SK-N-SH (cell line): ENCODE data around the gene RNF130. TPM values are rescaled to one million over a fixed set of nuclear protein-coding genes. Genes with fewer than 3 reads are reported as not detected.

Source experiments
- CTCF ChIA-PET: fragments of 300-600, 350-600 bp; formaldehyde crosslinking; extraction: SDS; loops from one replicate; lab custom pipeline; 2021; lab: Yijun Ruan, JAX
- POLR2A ChIA-PET: fragments of 350-600 bp; sonication (Branson Sonifier 250); formaldehyde crosslinking; extraction: SDS; loops from one replicate; lab custom pipeline; 2020; ENCODE audit warnings: antibody characterized with exemption, inconsistent platforms; lab: Yijun Ruan, JAX
- DNase-seq: peaks from one replicate; pipeline ENCODE4 v3.0.0; 2012
- H2AFZ ChIP-seq: fragments of 200-600 bp; sonication (generic); 2 replicates; pipeline ENCODE4 v1.8.1; 2016; ENCODE audit warnings: antibody characterized with exemption, mild to moderate bottlenecking, low read depth
- H3F3A ChIP-seq: fragments of 200-600 bp; sonication (generic); replicated peaks from 2 replicates; pipeline ENCODE3; 2016; ENCODE audit warnings: antibody characterized with exemption, mild to moderate bottlenecking; ENCODE audit not compliant: insufficient read depth
- H3K27ac ChIP-seq, 2 experiments: fragments of 200-500 bp in 1 of 2; fragments of 200-600 bp in 1 of 2; sonication (Bioruptor generic) in 1 of 2; sonication (generic), shearing (Covaris generic) in 1 of 2; 2 replicates each; pipeline versions ENCODE4 v1.5.1 to v1.6.1; 2014 to 2016; ENCODE audit warnings: low read depth in 2 of 2, inconsistent platforms in 1 of 2, low read length in 1 of 2, mild to moderate bottlenecking in 1 of 2, mixed read lengths in 1 of 2
- H3K27me3 ChIP-seq: fragments of 200-600 bp; sonication (generic), shearing (Covaris generic); 2 replicates; pipeline ENCODE4 v1.6.1; 2016; ENCODE audit warnings: mixed run types; ENCODE audit not compliant: insufficient read depth
- H3K36me3 ChIP-seq, 2 experiments: fragments of 200-500 bp in 1 of 2; fragments of 200-600 bp in 1 of 2; sonication (Bioruptor generic) in 1 of 2; sonication (generic) in 1 of 2; replicated peaks in 1 of 2; 2 replicates each; pipeline versions ENCODE3 to v1.5.1; 2014 to 2016; ENCODE audit warnings: low read length in 1 of 2, mild to moderate bottlenecking in 1 of 2; ENCODE audit not compliant: insufficient read depth in 2 of 2, control insufficient read depth in 1 of 2
- H3K4me1 ChIP-seq, 2 experiments: fragments of 200-500 bp in 1 of 2; fragments of 200-600 bp in 1 of 2; sonication (Bioruptor generic) in 1 of 2; sonication (generic), shearing (Covaris generic) in 1 of 2; 2 replicates each; pipeline versions ENCODE4 v1.5.1 to v1.6.1; 2014 to 2016; ENCODE audit warnings: low read depth in 1 of 2, low read length in 1 of 2, mixed run types in 1 of 2; ENCODE audit not compliant: insufficient read depth in 2 of 2, control insufficient read depth in 1 of 2
- H3K4me2 ChIP-seq: fragments of 200-600 bp; sonication (generic), shearing (Covaris generic); 2 replicates; pipeline ENCODE4 v1.6.1; 2017; ENCODE audit warnings: mixed run types
- H3K4me3 ChIP-seq, 2 experiments: fragments of 200-500 bp in 1 of 2; fragments of 200-600 bp in 1 of 2; sonication (Bioruptor generic) in 1 of 2; sonication (generic), shearing (Covaris generic) in 1 of 2; 2 replicates each; pipeline versions ENCODE4 v1.5.1 to v1.8.1; 2014 to 2016; ENCODE audit warnings: low read depth in 2 of 2, inconsistent platforms in 1 of 2, low read length in 1 of 2, mild to moderate bottlenecking in 1 of 2, mixed read lengths in 1 of 2, moderate library complexity in 1 of 2
- H3K79me2 ChIP-seq: fragments of 200-600 bp; sonication (generic); 2 replicates; pipeline ENCODE4 v1.8.1; 2017; ENCODE audit warnings: mild to moderate bottlenecking; ENCODE audit not compliant: insufficient read depth
- H3K9ac ChIP-seq: fragments of 200-600 bp; sonication (generic); 2 replicates; pipeline ENCODE4 v1.6.1; 2017; ENCODE audit warnings: mixed run types
- H3K9me2 ChIP-seq: fragments of 200-600 bp; sonication (generic); 2 replicates; pipeline ENCODE4 v1.6.1; 2017; ENCODE audit warnings: mixed run types
- H3K9me3 ChIP-seq: fragments of 200-600 bp; sonication (generic); 2 replicates; pipeline ENCODE4 v1.6.1; 2017; ENCODE audit warnings: mixed run types, mild to moderate bottlenecking, moderate library complexity
- H4K20me1 ChIP-seq: fragments of 200-600 bp; sonication (generic); 2 replicates; pipeline ENCODE4 v1.6.1; 2017; ENCODE audit warnings: mild to moderate bottlenecking, mixed run types; ENCODE audit not compliant: insufficient read depth
- ELF1 ChIP-seq: IDR thresholded peaks from 2 replicates; pipeline ENCODE4 v1.4.0; 2012
- NFIC ChIP-seq: IDR thresholded peaks from 2 replicates; pipeline ENCODE4 v1.4.0; 2012; ENCODE audit warnings: borderline replicate concordance
- NRF1 ChIP-seq: IDR thresholded peaks from 2 replicates; pipeline ENCODE4 v1.6.1; 2012; ENCODE audit warnings: low read depth, mild to moderate bottlenecking, low read length
- POLR2AphosphoS5 ChIP-seq: IDR thresholded peaks from 2 replicates; pipeline ENCODE4 v1.6.1; 2012; ENCODE audit warnings: low read depth, low read length
- RFX5 ChIP-seq: IDR thresholded peaks from 2 replicates; pipeline ENCODE4 v1.6.1; 2012; ENCODE audit warnings: mild to moderate bottlenecking, improper control_type of control experiment, low read length
- TEAD4 ChIP-seq: IDR thresholded peaks from 2 replicates; pipeline ENCODE4 v1.4.0; 2012; ENCODE audit warnings: mild to moderate bottlenecking, borderline replicate concordance; ENCODE audit not compliant: insufficient read depth
- WGBS: methylation state at CpG from one replicate; pipeline ENCODE4 v1.1.6; 2017; ENCODE audit warnings: low lambda C conversion rate; 5-methylcytosine and 5-hydroxymethylcytosine counted together
- polyA plus RNA-seq, 3 experiments: library from polyadenylated mRNA; depleted of rRNA; stranded (reverse); fragments of >200 nt; gene quantifications; 2 replicates each; pipeline ENCODE4 v1.2.3, GENCODE V29; 2012
- TF ChIP-seq, protein P1 (sequence below): fragments of 200-600 bp; sonication (generic); IDR thresholded peaks from 2 replicates; pipeline ENCODE4 v1.6.1; 2017; ENCODE audit warnings: antibody characterized with exemption, mild to moderate bottlenecking, moderate library complexity
- TF ChIP-seq, protein P2 (sequence below): IDR thresholded peaks from 2 replicates; pipeline ENCODE4 v1.4.0; 2012; ENCODE audit warnings: low read depth
- TF ChIP-seq, protein P3 (sequence below): IDR thresholded peaks from 2 replicates; pipeline ENCODE4; 2012
- TF ChIP-seq, protein P4 (sequence below): fragments of 150-350 bp; IDR thresholded peaks from 2 replicates; pipeline ENCODE4 v1.6.1; 2016; ENCODE audit warnings: mild to moderate bottlenecking, low read depth, low read length
- TF ChIP-seq, protein P5 (sequence below): IDR thresholded peaks from 2 replicates; pipeline ENCODE4 v1.4.0; 2012; ENCODE audit warnings: low read depth, borderline replicate concordance

Gene RNF130
- polyA plus RNA-seq, 1 of the 3 experiments (the other 2 are of a cell fraction): 41.4 TPM

DNA sequence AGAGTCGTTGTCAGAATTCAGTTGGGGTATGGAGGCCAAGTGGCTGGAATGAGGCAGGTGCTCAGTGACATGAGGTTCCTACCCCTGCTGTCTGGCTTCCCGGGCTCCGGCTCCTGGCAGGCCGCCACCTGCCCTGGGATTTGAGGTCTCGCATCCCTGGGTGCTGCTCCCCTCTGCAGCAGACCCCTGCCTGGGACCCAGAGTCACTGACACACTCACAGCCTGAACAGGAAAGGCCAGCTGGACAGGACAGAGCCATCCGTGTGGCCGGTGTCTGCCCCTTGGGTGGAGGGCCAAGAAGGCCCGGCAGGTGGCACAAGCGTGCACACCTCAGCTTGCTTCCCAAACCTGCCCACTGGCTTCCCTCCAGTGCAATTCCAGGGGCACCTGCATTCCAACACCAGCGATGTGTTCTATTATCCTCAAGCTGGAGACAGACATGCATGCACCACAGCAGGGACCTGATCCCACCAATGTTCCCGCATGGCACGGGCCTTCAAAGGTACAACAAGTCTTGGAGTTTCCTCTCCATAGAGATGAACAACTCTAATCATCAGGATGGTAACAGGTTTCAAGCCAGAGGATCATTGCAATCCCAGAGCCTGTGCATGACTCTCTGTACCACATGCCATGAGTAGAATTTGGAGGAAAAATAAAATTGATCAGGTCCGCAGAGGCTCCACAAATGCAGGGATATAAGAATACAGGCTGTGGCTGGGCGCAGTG is 45.6 kb upstream of the RNF130 start:
- Histone ChIP-seq H3K4me2 (no peak overlapping the region), H3K4me1 (no peaks in the 10 kb centered on the region), H3F3A (no peaks in the 10 kb centered on the region), H4K20me1 (no peaks in the 10 kb centered on the region), H3K9ac (no peak overlapping the region), H3K79me2 (no peaks in the 10 kb centered on the region), H3K36me3 (no peaks in the 10 kb centered on the region), H2AFZ (no peak overlapping the region), H3K27me3 (no peaks in the 10 kb centered on the region; the same call in 1 of the 2 replicates), H3K27ac (no peak overlapping the region), H3K9me2 (no peaks in the 10 kb centered on the region), H3K9me3 (no peaks in the 10 kb centered on the region), H3K4me3 (no peak overlapping the region)
- DNase-seq: peak; percentile 45
- ChIA-PET CTCF (interaction anchor here (0.9 to 1.7 kb wide), 5 partner anchors 10 to 211 kb away, joined by 3 to 7 read pairs (median 3); no protein-coding TSS in a partner anchor), POLR2A (no interaction called here)
- TF ChIP-seq, protein P1, sequence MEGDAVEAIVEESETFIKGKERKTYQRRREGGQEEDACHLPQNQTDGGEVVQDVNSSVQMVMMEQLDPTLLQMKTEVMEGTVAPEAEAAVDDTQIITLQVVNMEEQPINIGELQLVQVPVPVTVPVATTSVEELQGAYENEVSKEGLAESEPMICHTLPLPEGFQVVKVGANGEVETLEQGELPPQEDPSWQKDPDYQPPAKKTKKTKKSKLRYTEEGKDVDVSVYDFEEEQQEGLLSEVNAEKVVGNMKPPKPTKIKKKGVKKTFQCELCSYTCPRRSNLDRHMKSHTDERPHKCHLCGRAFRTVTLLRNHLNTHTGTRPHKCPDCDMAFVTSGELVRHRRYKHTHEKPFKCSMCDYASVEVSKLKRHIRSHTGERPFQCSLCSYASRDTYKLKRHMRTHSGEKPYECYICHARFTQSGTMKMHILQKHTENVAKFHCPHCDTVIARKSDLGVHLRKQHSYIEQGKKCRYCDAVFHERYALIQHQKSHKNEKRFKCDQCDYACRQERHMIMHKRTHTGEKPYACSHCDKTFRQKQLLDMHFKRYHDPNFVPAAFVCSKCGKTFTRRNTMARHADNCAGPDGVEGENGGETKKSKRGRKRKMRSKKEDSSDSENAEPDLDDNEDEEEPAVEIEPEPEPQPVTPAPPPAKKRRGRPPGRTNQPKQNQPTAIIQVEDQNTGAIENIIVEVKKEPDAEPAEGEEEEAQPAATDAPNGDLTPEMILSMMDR: peak; percentile 13; the same call in 1 of the 2 replicates
- TF ChIP-seq RFX5: no peak
- 60% methylated on average over 10 of the region's 14 CpGs for WGBS

DNA sequence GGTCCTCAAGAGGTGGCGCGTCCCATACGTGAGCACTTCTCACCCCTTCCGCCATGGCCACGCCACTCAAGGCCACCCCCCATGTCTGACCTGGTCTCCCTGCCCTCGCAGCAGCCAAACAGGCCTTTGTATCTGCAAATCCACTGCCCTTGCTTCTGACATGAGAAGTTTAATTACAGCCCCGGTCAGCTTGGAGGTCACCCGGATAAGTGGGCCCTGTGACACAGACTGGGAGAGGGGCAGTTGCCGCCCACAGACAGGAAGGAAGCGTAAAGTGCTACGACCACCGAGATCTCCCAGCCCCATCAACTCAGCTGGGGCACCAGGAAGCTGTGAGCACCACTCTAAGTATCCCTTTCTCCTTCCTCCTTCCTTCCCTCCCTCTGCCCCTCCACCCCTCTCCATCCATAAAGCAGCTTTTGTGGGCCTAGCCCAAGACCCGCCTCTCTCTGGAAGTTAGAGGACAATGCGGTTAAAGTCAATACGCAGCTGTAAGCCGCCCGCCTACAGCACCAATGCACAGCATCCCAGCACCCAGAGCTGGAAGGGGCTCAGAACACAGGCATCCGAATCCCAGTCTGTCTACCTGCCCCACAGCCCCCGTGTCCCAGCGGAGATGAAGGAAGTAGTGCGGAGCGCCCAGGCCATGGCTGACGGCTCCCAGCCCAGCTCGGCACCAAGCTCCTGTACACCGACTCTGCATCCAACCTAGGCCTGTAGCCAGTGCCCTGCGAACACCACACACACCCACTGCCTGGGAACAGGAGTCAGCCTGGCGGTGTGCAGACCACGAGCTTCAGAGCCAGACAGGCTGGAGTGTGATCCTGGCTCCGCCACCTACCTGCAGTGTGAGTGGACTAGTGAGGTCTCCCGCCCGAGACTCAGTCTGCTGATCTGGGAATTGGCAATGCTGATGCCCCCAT is 44.8 kb upstream of the RNF130 start:
- 81% methylated on average over 17 of the region's 31 CpGs for WGBS
- Histone ChIP-seq H3K36me3 (no peaks in the 10 kb centered on the region), H3K27ac (no peak overlapping the region), H4K20me1 (no peaks in the 10 kb centered on the region), H3K79me2 (no peaks in the 10 kb centered on the region), H3K4me1 (no peaks in the 10 kb centered on the region), H3K4me2 (no peak overlapping the region), H2AFZ (no peak overlapping the region), H3K9me2 (no peaks in the 10 kb centered on the region), H3K4me3 (no peak overlapping the region), H3K27me3 (no peaks in the 10 kb centered on the region), H3F3A (no peaks in the 10 kb centered on the region), H3K9ac (no peak overlapping the region), H3K9me3 (no peaks in the 10 kb centered on the region)
- DNase-seq: peak; percentile 37
- POLR2A ChIA-PET: no interaction called here
- CTCF ChIA-PET: interaction anchor here (0.9 to 1.4 kb wide), 3 partner anchors 15 to 177 kb away, joined by 3 to 5 read pairs (median 3); no protein-coding TSS in a partner anchor
- TF ChIP-seq RFX5 (no peak), NFIC (no peak), POLR2AphosphoS5 (no peak), ELF1 (no peak), NRF1 (no peak), TEAD4 (no peak)
- TF ChIP-seq, protein P1: no peak
- TF ChIP-seq, protein P2, sequence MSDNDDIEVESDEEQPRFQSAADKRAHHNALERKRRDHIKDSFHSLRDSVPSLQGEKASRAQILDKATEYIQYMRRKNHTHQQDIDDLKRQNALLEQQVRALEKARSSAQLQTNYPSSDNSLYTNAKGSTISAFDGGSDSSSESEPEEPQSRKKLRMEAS: no peak
- TF ChIP-seq, protein P3, sequence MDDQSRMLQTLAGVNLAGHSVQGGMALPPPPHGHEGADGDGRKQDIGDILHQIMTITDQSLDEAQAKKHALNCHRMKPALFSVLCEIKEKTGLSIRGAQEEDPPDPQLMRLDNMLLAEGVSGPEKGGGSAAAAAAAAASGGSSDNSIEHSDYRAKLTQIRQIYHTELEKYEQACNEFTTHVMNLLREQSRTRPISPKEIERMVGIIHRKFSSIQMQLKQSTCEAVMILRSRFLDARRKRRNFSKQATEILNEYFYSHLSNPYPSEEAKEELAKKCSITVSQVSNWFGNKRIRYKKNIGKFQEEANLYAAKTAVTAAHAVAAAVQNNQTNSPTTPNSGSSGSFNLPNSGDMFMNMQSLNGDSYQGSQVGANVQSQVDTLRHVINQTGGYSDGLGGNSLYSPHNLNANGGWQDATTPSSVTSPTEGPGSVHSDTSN: no peak
- TF ChIP-seq, protein P4, sequence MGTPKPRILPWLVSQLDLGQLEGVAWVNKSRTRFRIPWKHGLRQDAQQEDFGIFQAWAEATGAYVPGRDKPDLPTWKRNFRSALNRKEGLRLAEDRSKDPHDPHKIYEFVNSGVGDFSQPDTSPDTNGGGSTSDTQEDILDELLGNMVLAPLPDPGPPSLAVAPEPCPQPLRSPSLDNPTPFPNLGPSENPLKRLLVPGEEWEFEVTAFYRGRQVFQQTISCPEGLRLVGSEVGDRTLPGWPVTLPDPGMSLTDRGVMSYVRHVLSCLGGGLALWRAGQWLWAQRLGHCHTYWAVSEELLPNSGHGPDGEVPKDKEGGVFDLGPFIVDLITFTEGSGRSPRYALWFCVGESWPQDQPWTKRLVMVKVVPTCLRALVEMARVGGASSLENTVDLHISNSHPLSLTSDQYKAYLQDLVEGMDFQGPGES: no peak
- TF ChIP-seq, protein P5, sequence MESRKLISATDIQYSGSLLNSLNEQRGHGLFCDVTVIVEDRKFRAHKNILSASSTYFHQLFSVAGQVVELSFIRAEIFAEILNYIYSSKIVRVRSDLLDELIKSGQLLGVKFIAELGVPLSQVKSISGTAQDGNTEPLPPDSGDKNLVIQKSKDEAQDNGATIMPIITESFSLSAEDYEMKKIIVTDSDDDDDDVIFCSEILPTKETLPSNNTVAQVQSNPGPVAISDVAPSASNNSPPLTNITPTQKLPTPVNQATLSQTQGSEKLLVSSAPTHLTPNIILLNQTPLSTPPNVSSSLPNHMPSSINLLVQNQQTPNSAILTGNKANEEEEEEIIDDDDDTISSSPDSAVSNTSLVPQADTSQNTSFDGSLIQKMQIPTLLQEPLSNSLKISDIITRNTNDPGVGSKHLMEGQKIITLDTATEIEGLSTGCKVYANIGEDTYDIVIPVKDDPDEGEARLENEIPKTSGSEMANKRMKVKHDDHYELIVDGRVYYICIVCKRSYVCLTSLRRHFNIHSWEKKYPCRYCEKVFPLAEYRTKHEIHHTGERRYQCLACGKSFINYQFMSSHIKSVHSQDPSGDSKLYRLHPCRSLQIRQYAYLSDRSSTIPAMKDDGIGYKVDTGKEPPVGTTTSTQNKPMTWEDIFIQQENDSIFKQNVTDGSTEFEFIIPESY: no peak
